K562 (cell line): Measurements from ENCODE around the gene BRICD5. TPM values are rescaled to one million over a fixed set of nuclear protein-coding genes. Genes with fewer than 3 reads are reported as not detected.

Experiments
- ATAC-seq: fragments of 200-7000 bp; cut with Tn5 transposase; 3 replicates; pipeline ENCODE4 v1.9.1; 2020; ENCODE audit warnings: moderate library complexity
- BruUV-seq: library from RNA; stranded (reverse); fragments of 400-500 nt; replicated peaks from 2 replicates; lab custom pipeline; 2021; lab: Mats Ljungman, UMichigan
- CTCF ChIA-PET: fragments of 300-600 bp; formaldehyde crosslinking; extraction: SDS; loops from one replicate; lab custom pipeline; 2021; ENCODE audit warnings: low intra/inter-chr PET ratio; lab: Yijun Ruan, JAX
- POLR2A ChIA-PET: fragments of 300-600, 350-650 bp; sonication (Branson Sonifier 250); formaldehyde crosslinking; extraction: SDS; loops from one replicate; lab custom pipeline; 2021; ENCODE audit warnings: antibody characterized with exemption, inconsistent platforms; lab: Yijun Ruan, JAX
- DNase-seq, 4 experiments: peaks; one replicate each; pipeline versions ENCODE4 v3.0.0 to v3.0.0-alpha.2; 2011 to 2018; ENCODE audit warnings: low spot score in 3 of 4, mixed read lengths in 3 of 4; ENCODE audit errors: extremely low read depth in 1 of 4
- FAIRE-seq: peaks from 2 replicates; lab custom pipeline; 2011; peaks lifted over from hg19 to GRCh38; lab: Jason Lieb, UNC
- H2AFZ ChIP-seq: 2 replicates; pipeline ENCODE4 v1.6.0; 2011; ENCODE audit warnings: low read depth, low read length, control low read depth, inconsistent platforms
- H3K27ac ChIP-seq: fragments of 200-600 bp; 3 replicates; pipeline ENCODE4 v1.8.0; 2011; ENCODE audit warnings: low read depth, mild to moderate bottlenecking, control low read depth, inconsistent platforms, low read length, moderate library complexity, mixed read lengths; ENCODE audit errors: extremely low read depth
- H3K27me3 ChIP-seq, 2 experiments: fragments of 300-600 bp in 1 of 2; 2 replicates in 1 of 2; 3 replicates in 1 of 2; pipeline versions ENCODE4 v1.6.0 to v1.8.0; 2011; ENCODE audit warnings: inconsistent platforms in 2 of 2, low read length in 2 of 2, mild to moderate bottlenecking in 1 of 2, mixed read lengths in 1 of 2, moderate library complexity in 1 of 2; ENCODE audit not compliant: control insufficient read depth in 2 of 2, insufficient read depth in 2 of 2
- H3K36me3 ChIP-seq: fragments of 300-600 bp; 3 replicates; pipeline ENCODE4 v1.8.0; 2011; ENCODE audit warnings: mild to moderate bottlenecking, low read length, inconsistent platforms; ENCODE audit not compliant: control insufficient read depth, insufficient read depth
- H3K4me1 ChIP-seq, 2 experiments: fragments of 200-600 bp in 1 of 2; replicated peaks in 1 of 2; 2 replicates in 1 of 2; 3 replicates in 1 of 2; pipeline versions ENCODE4 v1.5.1 to v1.8.0; 2011; ENCODE audit warnings: inconsistent platforms in 2 of 2, low read length in 2 of 2, mild to moderate bottlenecking in 1 of 2, mixed read lengths in 1 of 2, moderate library complexity in 1 of 2; ENCODE audit not compliant: control insufficient read depth in 2 of 2, insufficient read depth in 2 of 2
- H3K4me2 ChIP-seq: 2 replicates; pipeline ENCODE4 v1.6.1; 2011; ENCODE audit warnings: low read length, control low read depth, inconsistent platforms, mixed read lengths; ENCODE audit not compliant: insufficient read depth
- H3K4me3 ChIP-seq: fragments of 200-600 bp; sonication (generic), shearing (Covaris generic); 2 replicates; pipeline ENCODE4 v1.5.1; 2016; ENCODE audit warnings: control low read depth, inconsistent platforms
- H3K79me2 ChIP-seq: fragments of 200-600 bp; 3 replicates; pipeline ENCODE4 v1.8.0; 2011; ENCODE audit warnings: low read length, inconsistent platforms; ENCODE audit not compliant: control insufficient read depth, insufficient read depth
- H3K9ac ChIP-seq, 2 experiments: 2 replicates each; pipeline versions ENCODE4 v1.6.0 to v1.6.1; 2011; ENCODE audit warnings: low read depth in 2 of 2, low read length in 2 of 2, control low read depth in 1 of 2, inconsistent platforms in 1 of 2, mild to moderate bottlenecking in 1 of 2, mixed read lengths in 1 of 2; ENCODE audit not compliant: insufficient read depth in 1 of 2
- H3K9me1 ChIP-seq: one replicate; pipeline ENCODE4 v1.6.0; 2011; ENCODE audit warnings: inconsistent platforms, mild to moderate bottlenecking, low read length, moderate library complexity; ENCODE audit not compliant: control insufficient read depth, insufficient read depth
- H3K9me3 ChIP-seq: replicated peaks from 2 replicates; pipeline ENCODE4 v1.5.1; 2011; ENCODE audit warnings: low read depth, low read length, inconsistent platforms; ENCODE audit not compliant: control insufficient read depth, insufficient read depth
- H4K20me1 ChIP-seq: replicated peaks from 2 replicates; pipeline ENCODE4 v1.6.1; 2011; ENCODE audit warnings: low read length, inconsistent platforms, mixed read lengths; ENCODE audit not compliant: control insufficient read depth, insufficient read depth
- CTCFL ChIP-seq: IDR thresholded peaks from 2 replicates; pipeline ENCODE4 v1.6.1; 2011; ENCODE audit warnings: borderline replicate concordance, low read depth, mild to moderate bottlenecking, moderate library complexity, low read length; ENCODE audit not compliant: insufficient read depth, poor library complexity, severe bottlenecking
- HNRNPH1 ChIP-seq: fragments of 200-400 bp; formaldehyde crosslinking; optimal IDR thresholded peaks from 2 replicates; pipeline ENCODE3; 2017; ENCODE audit warnings: low read depth, mild to moderate bottlenecking, low read length, moderate library complexity
- KAT7 ChIP-seq: sonication (generic); formaldehyde crosslinking; IDR thresholded peaks from 2 replicates; pipeline ENCODE4 v1.8.0; 2022; ENCODE audit warnings: missing genetic modification reagents, mild to moderate bottlenecking, borderline replicate concordance
- MLX ChIP-seq, 2 experiments: fragments of 450-650 bp in 1 of 2; sonication (generic) in 1 of 2; formaldehyde crosslinking; conservative IDR thresholded peaks; 2 replicates each; pipeline versions ENCODE4 v1.4.0 to v1.8.1; 2020 to 2022; ENCODE audit warnings: mild to moderate bottlenecking in 1 of 2, missing genetic modification reagents in 1 of 2
- TEAD1 ChIP-seq, 2 experiments: fragments of 450-650 bp in 1 of 2; sonication (generic) in 1 of 2; formaldehyde crosslinking; IDR thresholded peaks; 2 replicates each; pipeline versions ENCODE4 v1.4.0 to v1.8.0; 2020 to 2022; ENCODE audit warnings: mild to moderate bottlenecking in 2 of 2, missing genetic modification reagents in 1 of 2
- ZBTB17 ChIP-seq: fragments of 450-650 bp; formaldehyde crosslinking; IDR thresholded peaks from 2 replicates; pipeline ENCODE4 v1.4.0; 2020; ENCODE audit warnings: mild to moderate bottlenecking
- ZBTB34 ChIP-seq: fragments of 250-450 bp; sonication (Bioruptor Pico); IDR thresholded peaks from 2 replicates; pipeline ENCODE4 v1.8.0; 2021; ENCODE audit warnings: mild to moderate bottlenecking, moderate library complexity
- WGBS: fragments of 100-300 bp; shearing (Covaris generic); methylation state at CpG from one replicate; pipeline ENCODE4 v1.1.6; 2016; ENCODE audit warnings: low coverage, mixed read lengths; ENCODE audit not compliant: insufficient coverage; ENCODE audit errors: missing lambda C conversion rate; 5-methylcytosine and 5-hydroxymethylcytosine counted together
- in situ Hi-C: fragments of 300-500 bp; cut with MboI; formaldehyde crosslinking; loops from 4 replicates; pipeline ENCODE4 v1.15.0; 2018; ENCODE audit warnings: inconsistent platforms, mixed read lengths
- intact Hi-C: fragments of 100-400 bp; cut with micrococcal nuclease; formaldehyde crosslinking; loops from 2 replicates; pipeline ENCODE4 v1.14.2; 2022
- polyA plus RNA-seq, 8 experiments: library from polyadenylated mRNA; depleted of rRNA in 4 of 8; stranded (reverse) in 5 of 8; unstranded in 3 of 8; fragments of >200 nt; fragmentation: Nextera tagmentation in 2 of 8; fragmentation: Illumina TruSeq in 1 of 8; extraction: Ambion mirVana in 2 of 8; extraction: Trizol in 1 of 8; gene quantifications; 2 replicates each; pipeline versions ENCODE4 v1.2.1 to v1.2.3, GENCODE V29; 2011 to 2014; ENCODE audit warnings: inconsistent platforms in 1 of 8, missing spikeins in 1 of 8
- total RNA-seq, 7 experiments: library from RNA; depleted of rRNA in 6 of 7; stranded (reverse); fragments of >200 nt in 6 of 7; fragmentation: Illumina TruSeq in 2 of 7; extraction: Trizol in 2 of 7; gene quantifications; 2 replicates each; pipeline versions ENCODE4 v1.2.1 to v1.2.3, GENCODE V29; 2011 to 2021; ENCODE audit warnings: low replicate concordance in 1 of 7

Gene BRICD5
- total and polyA plus RNA-seq, 9 of the 15 experiments (the other 6 are each of a cell fraction or from before 2014, with no cell fraction given) = 0.24 to 15.1 (median 2.4) TPM; not detected in 1

GRCh38 chr16:2252806-2253148 lies 42.1 kb upstream of the BRICD5 start:
- Histone ChIP-seq H3K4me2 (no peak overlapping the region), H3K36me3 (peaks cover 74% of the 10 kb centered on the region), H3K4me1 (peaks cover 8 to 24% of the 10 kb centered on the region in 2 experiments), H3K27ac (no peak overlapping the region; the same call in 2 of the 3 replicates), H3K4me3 (no peak overlapping the region), H3K9me1 (no peaks in the 10 kb centered on the region), H3K79me2 (peaks cover 47% of the 10 kb centered on the region), H4K20me1 (0 out of 2 replicates have a peak, but pooled peaks cover 3% of the 10 kb centered on the region), H2AFZ (no peak overlapping the region), H3K27me3 (no peaks in the 10 kb centered on the region), H3K9me3 (no peaks in the 10 kb centered on the region), H3K9ac (no peak overlapping the region)
- 94% methylated on average over 7 of the region's 7 CpGs for WGBS
- no TSS peak for BruUV-seq
- intact Hi-C loops (loop anchor here (5.0 kb wide), 1 partner anchor 55 kb away; the partner anchor contains the start of gene CASKIN1), in situ Hi-C loops (no loop called here)
- TF ChIP-seq MLX (CRISPR knock-in tag; conservative IDR thresholded peaks at IDR 0.05) (no peak), CTCFL (no peak), KAT7 (CRISPR knock-in tag) (no peak), TEAD1 (CRISPR knock-in tag; IDR thresholded peaks at IDR 0.05) (0 out of 4 replicates have a peak, but pooled peaks of 1 of the 2 experiments have one; percentile 29), HNRNPH1 (no peak), ZBTB17 (no peak), ZBTB34 (CRISPR knock-in tag) (no peak)
- POLR2A ChIA-PET = interaction anchor here (0.6 to 3.7 kb wide), 9 partner anchors 9 to 250 kb away, joined by 3 to 40 read pairs (median 14); partner anchors contain the start of genes PGP, RNPS1 and TRAF7
- DNase-seq (no peak), FAIRE-seq (peak; percentile 15), ATAC-seq (no peak)
- CTCF ChIA-PET = no interaction called here
